ENCODE results near the gene STXBP4. TPM values are rescaled to one million over a fixed set of nuclear protein-coding genes. Genes with fewer than 3 reads are reported as not detected.

Gene STXBP4
- total and polyA plus RNA-seq, 2 donors from 2014 or later = 4.5 to 20.2 TPM

DNA sequence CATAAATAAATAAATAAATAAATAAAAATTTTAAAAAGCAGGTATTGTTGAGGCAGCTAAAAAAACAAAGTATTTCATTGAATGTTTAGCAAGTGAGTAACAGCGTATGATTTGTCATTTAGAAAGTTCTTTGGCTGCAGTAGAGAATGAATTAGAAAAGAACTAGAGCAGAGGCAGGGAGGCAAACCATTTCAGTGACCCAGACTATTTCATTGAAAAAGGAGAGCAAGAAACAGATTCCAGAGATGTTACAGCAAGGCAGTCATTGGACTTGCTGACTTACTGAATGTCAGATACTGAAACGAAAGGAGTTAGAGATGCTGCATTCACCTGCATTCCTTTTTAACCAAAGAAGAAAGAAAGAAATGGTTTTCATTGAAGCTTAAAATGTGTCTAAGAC, 190.7 kb downstream of the STXBP4 start:
- H3K4me1 ChIP-seq (ENCODE audit: control insufficient read depth in 2 of 3, insufficient read depth in 2 of 3, low read depth in 1 of 3, low read length in 3 of 3) = peaks cover 0 to 7% (median 2%) of the 10 kb centered on the region in 3 donors
- intact Hi-C loops (cut with DNase I) = no loop called here
- no peak overlapping the region for H3K27ac ChIP-seq (ENCODE audit: low read depth in 2 of 2, low read length in 2 of 2)
- FAIRE-seq = no peak
- no peak overlapping the region for H3K9ac ChIP-seq (ENCODE audit: low read length in 3 of 3)
- H3K9me3 ChIP-seq (ENCODE audit: control insufficient read depth in 2 of 3, insufficient read depth in 1 of 3, low read length in 3 of 3) = no peaks in the 10 kb centered on the region
- H3K36me3 ChIP-seq (ENCODE audit: control insufficient read depth in 2 of 3, insufficient read depth in 3 of 3, low read length in 3 of 3) = no peaks in the 10 kb centered on the region
- H3K4me3 ChIP-seq (ENCODE audit: low read length in 3 of 3) = no peak overlapping the region
- TF ChIP-seq, protein P1, sequence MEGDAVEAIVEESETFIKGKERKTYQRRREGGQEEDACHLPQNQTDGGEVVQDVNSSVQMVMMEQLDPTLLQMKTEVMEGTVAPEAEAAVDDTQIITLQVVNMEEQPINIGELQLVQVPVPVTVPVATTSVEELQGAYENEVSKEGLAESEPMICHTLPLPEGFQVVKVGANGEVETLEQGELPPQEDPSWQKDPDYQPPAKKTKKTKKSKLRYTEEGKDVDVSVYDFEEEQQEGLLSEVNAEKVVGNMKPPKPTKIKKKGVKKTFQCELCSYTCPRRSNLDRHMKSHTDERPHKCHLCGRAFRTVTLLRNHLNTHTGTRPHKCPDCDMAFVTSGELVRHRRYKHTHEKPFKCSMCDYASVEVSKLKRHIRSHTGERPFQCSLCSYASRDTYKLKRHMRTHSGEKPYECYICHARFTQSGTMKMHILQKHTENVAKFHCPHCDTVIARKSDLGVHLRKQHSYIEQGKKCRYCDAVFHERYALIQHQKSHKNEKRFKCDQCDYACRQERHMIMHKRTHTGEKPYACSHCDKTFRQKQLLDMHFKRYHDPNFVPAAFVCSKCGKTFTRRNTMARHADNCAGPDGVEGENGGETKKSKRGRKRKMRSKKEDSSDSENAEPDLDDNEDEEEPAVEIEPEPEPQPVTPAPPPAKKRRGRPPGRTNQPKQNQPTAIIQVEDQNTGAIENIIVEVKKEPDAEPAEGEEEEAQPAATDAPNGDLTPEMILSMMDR (IDR thresholded peaks at IDR 0.05; ENCODE audit: borderline replicate concordance, extremely low read depth, insufficient read depth) = no peak
- no peak for DNase-seq
- H3K27me3 ChIP-seq (ENCODE audit: control insufficient read depth, insufficient read depth, low read length) = no peaks in the 10 kb centered on the region

DNA sequence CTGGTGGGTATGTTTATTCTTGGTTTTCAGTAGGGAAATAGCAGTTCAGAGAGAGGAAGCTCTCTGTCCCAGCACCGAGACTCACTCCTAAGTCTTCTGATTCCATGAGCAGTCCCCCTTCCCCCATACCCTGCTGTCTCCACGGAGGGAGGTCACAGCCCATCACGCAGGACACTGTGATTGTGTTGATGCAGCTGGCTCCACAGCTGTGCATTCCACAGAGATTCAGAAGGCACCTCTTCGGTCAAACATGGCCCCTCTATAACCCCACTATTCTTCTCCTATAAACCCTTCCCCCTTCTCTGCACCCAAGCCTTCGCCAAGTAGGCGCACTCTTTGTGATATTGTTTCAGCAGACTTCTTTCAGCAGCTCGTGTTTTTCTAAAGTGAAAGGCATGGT, 191.9 kb downstream of the STXBP4 start:
- Histone ChIP-seq H3K4me1 (ENCODE audit: control insufficient read depth in 2 of 3, insufficient read depth in 2 of 3, low read depth in 1 of 3, low read length in 3 of 3) (peaks cover 0 to 7% (median 2%) of the 10 kb centered on the region in 3 donors), H3K27me3 (ENCODE audit: control insufficient read depth, insufficient read depth, low read length) (no peaks in the 10 kb centered on the region), H3K9ac (ENCODE audit: low read length in 3 of 3) (no peak overlapping the region), H3K27ac (ENCODE audit: low read depth in 2 of 2, low read length in 2 of 2) (no peak overlapping the region), H3K4me3 (ENCODE audit: low read length in 3 of 3) (no peak overlapping the region), H3K36me3 (ENCODE audit: control insufficient read depth in 2 of 3, insufficient read depth in 3 of 3, low read length in 3 of 3) (no peaks in the 10 kb centered on the region), H3K9me3 (ENCODE audit: control insufficient read depth in 2 of 3, insufficient read depth in 1 of 3, low read length in 3 of 3) (no peaks in the 10 kb centered on the region)
- DNase-seq (no peak), FAIRE-seq (no peak)
- TF ChIP-seq, protein P1 (IDR thresholded peaks at IDR 0.05; ENCODE audit: borderline replicate concordance, extremely low read depth, insufficient read depth) = no peak
- intact Hi-C loops (cut with DNase I) = no loop called here

DNA sequence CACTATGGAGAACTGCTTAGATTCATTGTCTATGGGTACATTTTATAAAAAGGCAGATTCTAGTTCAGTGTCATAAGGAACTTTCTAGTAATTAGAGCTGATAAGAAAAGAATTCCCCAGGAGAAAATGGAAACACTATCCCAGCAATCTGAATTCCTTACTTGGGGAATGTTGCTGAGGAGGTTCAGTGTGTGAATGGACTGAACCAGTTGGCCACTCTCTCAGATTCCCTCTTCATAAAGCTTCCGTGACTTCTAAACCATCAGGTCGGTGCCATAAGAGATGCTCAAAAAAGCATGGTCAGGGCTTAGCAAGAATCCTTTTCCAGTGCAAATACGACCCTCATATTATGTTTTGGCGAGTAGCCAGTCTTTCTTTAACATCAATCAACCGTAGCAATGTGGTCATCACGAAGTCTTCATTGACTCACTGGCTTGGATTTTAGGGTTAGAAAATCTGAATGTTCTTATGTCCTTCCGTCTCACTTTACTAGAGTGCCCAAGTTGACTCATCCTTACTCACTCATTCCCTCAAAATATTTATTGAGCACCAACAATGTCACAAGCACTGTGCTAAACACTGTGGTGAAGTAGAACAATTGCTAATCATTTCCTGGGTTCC, 193.5 kb downstream of the STXBP4 start:
- DNase-seq = no peak
- Histone ChIP-seq H3K27ac (ENCODE audit: low read depth in 2 of 2, low read length in 2 of 2) (no peak overlapping the region), H3K4me3 (ENCODE audit: low read length in 3 of 3) (no peak overlapping the region), H3K9ac (ENCODE audit: low read length in 3 of 3) (no peak overlapping the region), H3K36me3 (ENCODE audit: control insufficient read depth in 2 of 3, insufficient read depth in 3 of 3, low read length in 3 of 3) (no peaks in the 10 kb centered on the region), H3K4me1 (ENCODE audit: control insufficient read depth in 2 of 3, insufficient read depth in 2 of 3, low read depth in 1 of 3, low read length in 3 of 3) (peaks cover 0 to 3% (median 2%) of the 10 kb centered on the region in 3 donors), H3K9me3 (ENCODE audit: control insufficient read depth in 2 of 3, insufficient read depth in 1 of 3, low read length in 3 of 3) (no peaks in the 10 kb centered on the region), H3K27me3 (ENCODE audit: control insufficient read depth, insufficient read depth, low read length) (no peaks in the 10 kb centered on the region)
- intact Hi-C loops (cut with DNase I) = no loop called here
- TF ChIP-seq, protein P1 (IDR thresholded peaks at IDR 0.05; ENCODE audit: borderline replicate concordance, extremely low read depth, insufficient read depth) = no peak
- FAIRE-seq = no peak

DNA sequence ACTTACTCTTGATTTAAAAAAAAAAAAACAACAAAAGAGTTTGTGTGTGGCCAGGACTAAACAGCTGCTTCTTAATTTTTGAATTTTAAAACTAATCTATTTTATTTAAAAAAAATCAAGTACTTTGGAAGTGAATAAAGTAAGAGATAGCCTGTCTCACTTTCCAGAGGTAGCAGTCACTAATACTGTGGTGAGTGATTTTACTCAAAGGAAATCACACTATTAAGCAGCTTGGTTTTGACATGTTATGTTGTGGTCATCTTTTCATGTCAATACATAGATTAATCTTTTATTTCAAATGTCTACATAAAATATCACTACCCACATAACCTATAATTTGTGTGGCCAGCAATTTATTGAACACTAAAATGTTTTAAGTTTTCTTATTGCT, 194.0 kb downstream of the STXBP4 start:
- H3K4me3 ChIP-seq (ENCODE audit: low read length in 3 of 3) = no peak overlapping the region
- DNase-seq (no peak), FAIRE-seq (no peak)
- TF ChIP-seq, protein P1 (IDR thresholded peaks at IDR 0.05; ENCODE audit: borderline replicate concordance, extremely low read depth, insufficient read depth) = no peak
- intact Hi-C loops (cut with DNase I) = no loop called here
- peaks cover 0 to 2% (median 1%) of the 10 kb centered on the region in 3 donors for H3K4me1 ChIP-seq (ENCODE audit: control insufficient read depth in 2 of 3, insufficient read depth in 2 of 3, low read depth in 1 of 3, low read length in 3 of 3)
- no peaks in the 10 kb centered on the region for H3K36me3 ChIP-seq (ENCODE audit: control insufficient read depth in 2 of 3, insufficient read depth in 3 of 3, low read length in 3 of 3)
- H3K9ac ChIP-seq (ENCODE audit: low read length in 3 of 3) = no peak overlapping the region
- no peak overlapping the region for H3K27ac ChIP-seq (ENCODE audit: low read depth in 2 of 2, low read length in 2 of 2)
- no peaks in the 10 kb centered on the region for H3K9me3 ChIP-seq (ENCODE audit: control insufficient read depth in 2 of 3, insufficient read depth in 1 of 3, low read length in 3 of 3)
- no peaks in the 10 kb centered on the region for H3K27me3 ChIP-seq (ENCODE audit: control insufficient read depth, insufficient read depth, low read length)

All from kidney (tissue), 14 donors.